ENCODE measurements around the gene BAHCC1. TPM values are rescaled to one million over a fixed set of nuclear protein-coding genes. Genes with fewer than 3 reads are reported as not detected.
A peak's percentile ranks its signal among the peaks of the same experiment; 100 is the strongest.

The BAHCC1 gene
- total RNA-seq, 1 experiment from 2014 or later: 3.1 TPM

DNA sequence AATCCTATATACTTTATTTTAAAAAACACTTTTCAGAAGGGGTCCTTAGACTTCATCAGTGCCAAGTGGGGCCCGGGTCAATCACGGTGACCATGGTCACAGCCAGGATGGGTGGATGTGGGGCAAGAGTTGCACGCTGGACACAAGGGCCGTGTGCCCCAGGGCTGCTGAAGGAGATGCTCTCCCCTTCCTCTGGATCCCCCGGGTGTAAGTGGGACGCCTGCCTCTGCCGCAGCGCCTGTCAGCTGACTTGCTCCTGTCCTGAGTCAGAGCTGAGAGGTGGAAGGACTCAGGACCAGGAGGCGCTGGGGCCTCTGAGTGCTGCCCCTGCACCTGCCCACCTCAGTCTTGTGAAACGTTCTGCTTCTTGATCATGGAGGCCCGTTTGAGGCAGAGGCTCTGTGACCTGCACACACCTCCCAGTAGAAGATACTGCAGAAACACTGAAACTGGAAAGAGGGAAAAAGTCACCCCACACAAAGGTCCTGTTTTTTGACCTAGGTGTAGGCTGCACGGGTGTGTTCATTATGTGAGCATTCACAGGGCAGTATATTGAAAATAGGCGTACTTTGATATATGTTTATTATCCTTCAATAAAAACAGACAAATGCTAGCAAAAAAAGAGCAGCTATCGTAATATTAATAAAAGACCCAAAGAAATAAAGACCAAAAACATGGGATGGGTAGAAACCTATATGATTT, 40.9 kb upstream of the BAHCC1 start:
- H4K8ac ChIP-seq (replicated peaks; ENCODE audit: insufficient read length, low read depth, low read length): no peak overlapping the region
- H2BK20ac ChIP-seq (ENCODE audit: low read depth, low read length, poor library complexity, severe bottlenecking): no peak overlapping the region
- TF ChIP-seq, protein P1, sequence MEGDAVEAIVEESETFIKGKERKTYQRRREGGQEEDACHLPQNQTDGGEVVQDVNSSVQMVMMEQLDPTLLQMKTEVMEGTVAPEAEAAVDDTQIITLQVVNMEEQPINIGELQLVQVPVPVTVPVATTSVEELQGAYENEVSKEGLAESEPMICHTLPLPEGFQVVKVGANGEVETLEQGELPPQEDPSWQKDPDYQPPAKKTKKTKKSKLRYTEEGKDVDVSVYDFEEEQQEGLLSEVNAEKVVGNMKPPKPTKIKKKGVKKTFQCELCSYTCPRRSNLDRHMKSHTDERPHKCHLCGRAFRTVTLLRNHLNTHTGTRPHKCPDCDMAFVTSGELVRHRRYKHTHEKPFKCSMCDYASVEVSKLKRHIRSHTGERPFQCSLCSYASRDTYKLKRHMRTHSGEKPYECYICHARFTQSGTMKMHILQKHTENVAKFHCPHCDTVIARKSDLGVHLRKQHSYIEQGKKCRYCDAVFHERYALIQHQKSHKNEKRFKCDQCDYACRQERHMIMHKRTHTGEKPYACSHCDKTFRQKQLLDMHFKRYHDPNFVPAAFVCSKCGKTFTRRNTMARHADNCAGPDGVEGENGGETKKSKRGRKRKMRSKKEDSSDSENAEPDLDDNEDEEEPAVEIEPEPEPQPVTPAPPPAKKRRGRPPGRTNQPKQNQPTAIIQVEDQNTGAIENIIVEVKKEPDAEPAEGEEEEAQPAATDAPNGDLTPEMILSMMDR (conservative IDR thresholded peaks at IDR 0.05): no peak
- H2AK5ac ChIP-seq (ENCODE audit: insufficient read length, low read length): no peak overlapping the region
- H3T11ph ChIP-seq (ENCODE audit: low read length): no peak overlapping the region
- WGBS (ENCODE audit: extremely low coverage, insufficient read length, low lambda C conversion rate): no CpG with 5 or more reads among the region's 14 CpGs
- Mint-ChIP-seq H3K27me3 (ENCODE audit: low read depth) (peaks cover 53% of the 10 kb centered on the region), H3K4me1 (peaks cover 7 to 14% of the 10 kb centered on the region in 2 experiments), H3K36me3 (ENCODE audit: insufficient read depth in 1 of 3, low read depth in 3 of 3) (no peaks in the 10 kb centered on the region), H3K9me3 (peaks cover 3% of the 10 kb centered on the region in 2 experiments; a peak in 2 of 5 replicates), H3K4me3 (no peak overlapping the region), H3K27ac (peak overlapping the region in 1 of 3 experiments; percentile 65; a peak in 1 of 7 replicates)
- no peak overlapping the region for H2BK120ac ChIP-seq (ENCODE audit: low read depth, low read length, poor library complexity, severe bottlenecking)
- no peak overlapping the region for H3K23ac ChIP-seq (ENCODE audit: insufficient read length, low read depth, low read length)
- no peak overlapping the region for H2BK12ac ChIP-seq (ENCODE audit: insufficient read length, low read depth, low read length)
- no peak overlapping the region for H4K5ac ChIP-seq (ENCODE audit: insufficient read length, low read depth, low read length)
- no peak overlapping the region for H3K4me2 ChIP-seq (ENCODE audit: insufficient read depth, insufficient read length, low read length)
- H4K20me1 ChIP-seq (ENCODE audit: control insufficient read depth, insufficient read depth, insufficient read length): no peaks in the 10 kb centered on the region
- no peaks in the 10 kb centered on the region for H3K79me1 ChIP-seq (ENCODE audit: insufficient read depth, low read depth, low read length, poor library complexity, severe bottlenecking)
- no peak overlapping the region for H3K27ac ChIP-seq (ENCODE audit: insufficient read length, low read depth, low read length)
- no peaks in the 10 kb centered on the region for H3K9me3 ChIP-seq (ENCODE audit: control insufficient read depth, low read depth, low read length)
- DNase-seq: no peak
- no peak overlapping the region for H3K9ac ChIP-seq (ENCODE audit: extremely low read depth, insufficient read length, low read length)
- no peaks in the 10 kb centered on the region; the same call in 1 of the 2 replicates for H3K4me1 ChIP-seq (ENCODE audit: insufficient read depth, low read length)
- no peaks in the 10 kb centered on the region for H3K79me2 ChIP-seq (ENCODE audit: insufficient read depth, low read length)
- no peak overlapping the region for H3K14ac ChIP-seq (ENCODE audit: insufficient read depth, low read length)
- no peaks in the 10 kb centered on the region; the same call in 1 of the 2 replicates for H3K27me3 ChIP-seq (ENCODE audit: insufficient read depth, low read length)
- H2BK5ac ChIP-seq (ENCODE audit: insufficient read length, low read length): no peak overlapping the region
- H3K18ac ChIP-seq (ENCODE audit: insufficient read length, low read depth, low read length): no peak overlapping the region
- no peak overlapping the region for H4K91ac ChIP-seq (ENCODE audit: insufficient read length, low read depth, low read length)
- H3K4ac ChIP-seq (ENCODE audit: low read depth, low read length): no peak overlapping the region
- no peak overlapping the region for H2BK15ac ChIP-seq (ENCODE audit: low read depth, low read length)
- H2AFZ ChIP-seq (ENCODE audit: low read length): no peak overlapping the region
- H3K23me2 ChIP-seq (ENCODE audit: insufficient read length, low read depth, low read length, poor library complexity, severe bottlenecking): no peaks in the 10 kb centered on the region
- no peak overlapping the region for H3K56ac ChIP-seq (ENCODE audit: insufficient read length, low read depth, low read length)
